ENCODE data around the gene XYLT2. TPM values are rescaled to one million over a fixed set of nuclear protein-coding genes. Genes with fewer than 3 reads are reported as not detected.

The XYLT2 gene
- total and polyA plus RNA-seq, 2 of the 13 experiments (the other 11 are each of a cell fraction or from before 2014, with no cell fraction given) = 17.0 to 22.1 TPM

GRCh38 chr17:50370052-50370451 is 24.1 kb downstream of the XYLT2 start (continued):
- TF ChIP-seq ZFP82 (CRISPR knock-in tag; IDR thresholded peaks at IDR 0.05; ENCODE audit: borderline replicate concordance) = no peak

GRCh38 chr17:50371526-50371925 is 25.6 kb downstream of the XYLT2 start:
- peaks cover 39% of the 10 kb centered on the region for H3K79me2 ChIP-seq (ENCODE audit: insufficient read depth, low read length)
- H3K4me3 ChIP-seq (replicated peaks in 1 of 3; ENCODE audit: insufficient read depth in 1 of 3, low read depth in 2 of 3, low read length in 3 of 3) = peak overlapping the region; percentile 91 to 98 (median 93); a peak in 5 of 6 replicates
- H3K9me3 ChIP-seq (ENCODE audit: low read length) = no peaks in the 10 kb centered on the region
- H3K27ac ChIP-seq (ENCODE audit: extremely low read length, insufficient read depth, low read length) = peak overlapping the region; percentile 87
- CTCF ChIA-PET (ENCODE audit: low intra/inter-chr PET ratio, low total read pairs) = no interaction called here
- peak overlapping the region; percentile 92 for H3K9ac ChIP-seq (ENCODE audit: insufficient read depth, low read depth, low read length)
- intact Hi-C loops (cut with micrococcal nuclease; ENCODE audit: unreplicated experiment) (no loop called here), in situ Hi-C loops (cut with HindIII; ENCODE audit: extremely low pct_ligation_motif_present, low pct_unique_long_range_greater_than_20kb) (no loop called here)
- BruUV-seq (replicated peaks) = no TSS peak
- peaks cover 28 to 43% of the 10 kb centered on the region in 2 experiments for H3K36me3 ChIP-seq (replicated peaks in 1 of 2; ENCODE audit: control insufficient read depth in 1 of 2, insufficient read depth in 2 of 2, low read length in 2 of 2)
- H3K4me1 ChIP-seq (ENCODE audit: insufficient read depth, low read length) = peaks cover 29% of the 10 kb centered on the region
- 51% methylated on average over 2 of the region's 2 CpGs for WGBS (ENCODE audit: low lambda C conversion rate)
- ATAC-seq (no peak), FAIRE-seq (no peak), DNase-seq (ENCODE audit: low spot score) (no peak)
- peak overlapping the region; percentile 80 for H3K4me2 ChIP-seq (ENCODE audit: low read depth, low read length)
- POLR2A ChIA-PET = interaction anchor here (0.7 to 3.0 kb wide), 6 partner anchors 9 to 57 kb away, joined by 3 to 21 read pairs (median 6); partner anchors contain the start of genes ACSF2 and LRRC59
- H3K27me3 ChIP-seq (ENCODE audit: control insufficient read depth in 1 of 2, insufficient read depth in 2 of 2, low read length in 2 of 2) = no peaks in the 10 kb centered on the region; a peak in 1 of 5 replicates
- no peaks in the 10 kb centered on the region for H4K20me1 ChIP-seq (ENCODE audit: insufficient read depth, low read length)
- H2AFZ ChIP-seq (ENCODE audit: low read length) = no peak overlapping the region
- TF ChIP-seq TERF1 (CRISPR knock-in tag; IDR thresholded peaks at IDR 0.05) (no peak), POLR2A (IDR thresholded peaks at IDR 0.05; ENCODE audit: insufficient read depth in 1 of 2, low read depth in 2 of 2, low read length in 2 of 2) (peak in 1 of 2 experiments; percentile 21; a peak in 1 of 4 replicates), RBFOX2 (IDR thresholded peaks at IDR 0.05; ENCODE audit: low read depth, low read length) (0 out of 2 replicates have a peak, but pooled peaks have one; percentile 28), BCL3 (CRISPR knock-in tag; IDR thresholded peaks at IDR 0.05) (no peak), ZNF256 (CRISPR knock-in tag; conservative IDR thresholded peaks at IDR 0.05) (no peak), HOMEZ (CRISPR knock-in tag; IDR thresholded peaks at IDR 0.05; ENCODE audit: low read depth) (no peak), HINFP (CRISPR knock-in tag; IDR thresholded peaks at IDR 0.05; ENCODE audit: low read depth) (no peak), MYC (CRISPR knock-in tag; IDR thresholded peaks at IDR 0.05; ENCODE audit: borderline replicate concordance) (no peak), SKIL (CRISPR knock-in tag; IDR thresholded peaks at IDR 0.05; ENCODE audit: borderline replicate concordance) (no peak), YEATS2 (CRISPR knock-in tag; IDR thresholded peaks at IDR 0.05; ENCODE audit: borderline replicate concordance) (no peak), MXD3 (CRISPR knock-in tag; IDR thresholded peaks at IDR 0.05) (no peak), ARID2 (CRISPR knock-in tag; IDR thresholded peaks at IDR 0.05; ENCODE audit: borderline replicate concordance) (no peak), SYNCRIP (IDR thresholded peaks at IDR 0.05; ENCODE audit: insufficient read depth, low read depth, low read length) (no peak)

All from HepG2 (cell line).